ENCODE results near the gene BTBD2.

DNA sequence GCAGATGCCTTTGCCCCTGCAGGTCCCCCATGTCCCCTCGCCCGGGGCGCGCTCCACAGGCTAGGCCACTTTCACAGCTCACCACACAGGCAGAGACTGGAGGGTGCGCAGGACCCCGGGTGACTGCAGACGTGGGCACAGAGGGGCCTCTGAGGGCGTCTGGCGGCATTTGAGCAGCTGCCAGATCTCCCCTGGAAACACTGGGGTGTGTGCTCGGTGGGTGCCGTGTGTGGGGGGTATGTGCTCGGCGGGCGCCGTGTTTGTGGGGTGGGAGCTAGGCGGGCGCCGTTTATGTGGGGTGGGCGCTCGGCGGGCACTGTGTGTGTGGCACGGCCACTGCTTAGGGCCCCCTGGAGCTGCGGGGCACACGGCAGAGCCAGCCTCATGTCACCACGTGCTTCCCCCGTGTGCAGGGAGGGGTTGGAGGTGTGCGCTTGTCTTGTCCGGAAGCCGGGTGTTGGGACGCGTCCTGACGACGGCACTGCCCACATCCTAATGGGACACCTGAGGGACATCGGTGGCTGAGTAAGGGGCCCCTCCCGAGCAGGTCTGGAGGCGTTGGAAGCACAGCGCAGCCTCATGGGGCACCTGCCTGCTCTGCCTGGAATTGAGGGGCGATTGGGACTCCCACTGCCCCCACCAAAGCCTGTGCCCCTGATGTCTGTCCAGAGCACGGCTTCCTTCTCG, 57.8 kb downstream of the BTBD2 start:
- TF ChIP-seq CTCF (optimal IDR thresholded peaks at IDR 0.05 in 1 of 3, IDR thresholded peaks at IDR 0.05 in 1 of 3, conservative IDR thresholded peaks at IDR 0.05 in 1 of 3; ENCODE audit: extremely low read depth in 1 of 3, insufficient read depth in 2 of 3, low read length in 3 of 3) (no peak), EZH2 (IDR thresholded peaks at IDR 0.05; ENCODE audit: low read length) (no peak)
